HEK293T (cell line): ENCODE data around the gene SSH2.

Experiments used
- CTCF ChIA-PET: fragments of 350-600 bp; formaldehyde crosslinking; extraction: SDS; loops from one replicate; lab custom pipeline; 2021; ENCODE audit warnings: antibody characterized with exemption, inconsistent platforms; lab: Yijun Ruan, JAX
- POLR2A ChIA-PET: fragments of 350-600 bp; formaldehyde crosslinking; extraction: SDS; loops from one replicate; lab custom pipeline; 2020; ENCODE audit warnings: antibody characterized with exemption, inconsistent platforms; lab: Yijun Ruan, JAX
- DNase-seq: peaks from one replicate; pipeline ENCODE4 v3.0.0; 2012; ENCODE audit warnings: mixed read lengths; ENCODE audit errors: extremely low spot score
- ARNT ChIP-seq: fragments of 450-650 bp; IDR thresholded peaks from 2 replicates; pipeline ENCODE4 v1.6.1; 2017; ENCODE audit warnings: mild to moderate bottlenecking
- BHLHE40 ChIP-seq: fragments of 450-650 bp; IDR thresholded peaks from 2 replicates; pipeline ENCODE4 v1.6.1; 2016; ENCODE audit warnings: mild to moderate bottlenecking, moderate library complexity, borderline replicate concordance
- CTBP1 ChIP-seq: fragments of 450-650 bp; IDR thresholded peaks from 2 replicates; pipeline ENCODE4 v1.6.1; 2016; ENCODE audit warnings: borderline replicate concordance
- ELF4 ChIP-seq: fragments of 450-650 bp; IDR thresholded peaks from 2 replicates; pipeline ENCODE4 v1.6.1; 2017; ENCODE audit warnings: antibody characterized with exemption
- FOXA1 ChIP-seq: fragments of 450-650 bp; IDR thresholded peaks from 2 replicates; pipeline ENCODE4 v1.6.1; 2016; ENCODE audit warnings: mild to moderate bottlenecking
- FOXK2 ChIP-seq: fragments of 450-650 bp; IDR thresholded peaks from 2 replicates; pipeline ENCODE4 v1.6.1; 2016; ENCODE audit warnings: mild to moderate bottlenecking
- FOXM1 ChIP-seq: fragments of 450-650 bp; IDR thresholded peaks from 2 replicates; pipeline ENCODE4 v1.6.1; 2017; ENCODE audit warnings: mild to moderate bottlenecking, borderline replicate concordance
- HDGF ChIP-seq: fragments of 450-650 bp; IDR thresholded peaks from 2 replicates; pipeline ENCODE4 v1.6.1; 2017; ENCODE audit warnings: antibody characterized with exemption, borderline replicate concordance
- L3MBTL2 ChIP-seq: fragments of 450-650 bp; conservative IDR thresholded peaks from 2 replicates; pipeline ENCODE4 v1.6.1; 2016; ENCODE audit warnings: mild to moderate bottlenecking
- LEF1 ChIP-seq: fragments of 450-650 bp; IDR thresholded peaks from 2 replicates; pipeline ENCODE4 v1.6.1; 2017; ENCODE audit warnings: mild to moderate bottlenecking, borderline replicate concordance
- NFRKB ChIP-seq: fragments of 450-650 bp; IDR thresholded peaks from 2 replicates; pipeline ENCODE4 v1.6.1; 2016; ENCODE audit warnings: mild to moderate bottlenecking, moderate library complexity
- PKNOX1 ChIP-seq: fragments of 450-650 bp; IDR thresholded peaks from 2 replicates; pipeline ENCODE4 v1.6.1; 2016
- SP1 ChIP-seq: fragments of 450-650 bp; IDR thresholded peaks from 2 replicates; pipeline ENCODE4 v1.6.1; 2017
- SUZ12 ChIP-seq: fragments of 450-650 bp; IDR thresholded peaks from 2 replicates; pipeline ENCODE4 v1.6.1; 2016; ENCODE audit warnings: mild to moderate bottlenecking
- TARDBP ChIP-seq: fragments of 450-650 bp; IDR thresholded peaks from 2 replicates; pipeline ENCODE4 v1.6.1; 2016
- ZNF384 ChIP-seq: fragments of 450-650 bp; IDR thresholded peaks from 2 replicates; pipeline ENCODE4 v1.6.1; 2016

SSH2 gene

GRCh38 chr17:29613856-29614255 is 316.2 kb downstream of the SSH2 start:
- DNase-seq, result no peak
- no peak for TF ChIP-seq FOXA1
- TF ChIP-seq PKNOX1, result no peak
- no peak for TF ChIP-seq FOXM1
- no peak for TF ChIP-seq SUZ12
- no peak for TF ChIP-seq CTBP1
- no peak for TF ChIP-seq L3MBTL2
- TF ChIP-seq NFRKB, result no peak
- no peak for TF ChIP-seq FOXK2
- TF ChIP-seq ZNF384, result no peak
- POLR2A ChIA-PET, result no interaction called here
- CTCF ChIA-PET, result no interaction called here

GRCh38 chr17:29613352-29613837 is 316.6 kb downstream of the SSH2 start:
- TF ChIP-seq HDGF, result no peak
- no peak for TF ChIP-seq BHLHE40
- TF ChIP-seq SUZ12, result no peak
- no peak for TF ChIP-seq ELF4
- TF ChIP-seq ARNT, result no peak
- no peak for TF ChIP-seq PKNOX1
- TF ChIP-seq L3MBTL2, result no peak
- no peak for TF ChIP-seq LEF1
- TF ChIP-seq CTBP1, result no peak
- no peak for TF ChIP-seq TARDBP
- no peak for TF ChIP-seq SP1
- no peak for TF ChIP-seq NFRKB
- TF ChIP-seq FOXA1, result no peak
- TF ChIP-seq ZNF384, result no peak
- no peak for TF ChIP-seq FOXM1
- POLR2A ChIA-PET, result no interaction called here
- CTCF ChIA-PET, result no interaction called here
- DNase-seq, result no peak

GRCh38 chr17:29612404-29613280 is 317.4 kb downstream of the SSH2 start:
- POLR2A ChIA-PET, result no interaction called here
- CTCF ChIA-PET, result no interaction called here
- no peak for TF ChIP-seq HDGF
- TF ChIP-seq CTBP1, result no peak
- TF ChIP-seq LEF1, result no peak
- TF ChIP-seq NFRKB, result no peak
- TF ChIP-seq ARNT, result no peak
- no peak for TF ChIP-seq TARDBP
- no peak for TF ChIP-seq FOXM1
- no peak for TF ChIP-seq SP1
- no peak for TF ChIP-seq FOXA1
- no peak for TF ChIP-seq FOXK2
- no peak for TF ChIP-seq L3MBTL2
- no peak for TF ChIP-seq PKNOX1
- TF ChIP-seq ELF4, result no peak
- TF ChIP-seq ZNF384, result no peak
- no peak for TF ChIP-seq BHLHE40
- no peak for TF ChIP-seq SUZ12
- DNase-seq, result no peak

- CTCF ChIA-PET, result no interaction called here
- POLR2A ChIA-PET, result no interaction called here
- DNase-seq, result no peak
- TF ChIP-seq L3MBTL2, result no peak
- TF ChIP-seq ARNT, result no peak
- no peak for TF ChIP-seq TARDBP
Observed at GRCh38 chr17:29612094-29612403, 318.0 kb downstream of the SSH2 start.

- no peak for DNase-seq
- ChIA-PET CTCF (no interaction called here), POLR2A (interaction anchor here (1.1 kb wide), 1 partner anchor 10 kb away, joined by 3 read pairs; no protein-coding TSS in a partner anchor)
- TF ChIP-seq FOXK2 (no peak), CTBP1 (no peak)
Observed at GRCh38 chr17:29611351-29612093, 318.5 kb downstream of the SSH2 start.

- no peak for TF ChIP-seq BHLHE40
- TF ChIP-seq FOXA1, result no peak
- TF ChIP-seq HDGF, result no peak
- TF ChIP-seq SP1, result no peak
- TF ChIP-seq L3MBTL2, result no peak
- TF ChIP-seq SUZ12, result no peak
- TF ChIP-seq ARNT, result no peak
- no peak for TF ChIP-seq TARDBP
- no peak for TF ChIP-seq LEF1
- TF ChIP-seq CTBP1, result no peak
- no peak for TF ChIP-seq NFRKB
- no peak for TF ChIP-seq PKNOX1
- TF ChIP-seq FOXM1, result no peak
- TF ChIP-seq FOXK2, result no peak
- TF ChIP-seq ELF4, result no peak
- no peak for TF ChIP-seq ZNF384
- DNase-seq, result no peak
- ChIA-PET POLR2A (interaction anchor here (1.1 kb wide), 1 partner anchor 11 kb away, joined by 3 read pairs; no protein-coding TSS in a partner anchor), CTCF (interaction anchor here (0.6 kb wide), 1 partner anchor 201 kb away, joined by 3 read pairs; no protein-coding TSS in a partner anchor)
Observed at GRCh38 chr17:29610395-29610794, 319.6 kb downstream of the SSH2 start.
